HUDEP-2 (cell line): ENCODE results near the gene NEK1.
A peak's percentile ranks its signal among the peaks of the same experiment; 100 is the strongest.
"Not testable (repeated sequence)": the region's sequence is repeated elsewhere in the genome, so short reads cannot be mapped to it uniquely, and the experiment has no call there.

Experiments
- DNase-seq, 76 experiments: peaks; one replicate each; lab custom pipeline; 2025; ENCODE audit not compliant: unreplicated experiment in 76 of 76; lab: John Stamatoyannopoulos, UW

Gene NEK1

GRCh38 chr4:169603312-169603711 lies 9.1 kb downstream of the NEK1 start:
- no peak for DNase-seq

- no peak for DNase-seq
Measured at GRCh38 chr4:169601016-169601771, 11.2 kb downstream of the NEK1 start.

DNA sequence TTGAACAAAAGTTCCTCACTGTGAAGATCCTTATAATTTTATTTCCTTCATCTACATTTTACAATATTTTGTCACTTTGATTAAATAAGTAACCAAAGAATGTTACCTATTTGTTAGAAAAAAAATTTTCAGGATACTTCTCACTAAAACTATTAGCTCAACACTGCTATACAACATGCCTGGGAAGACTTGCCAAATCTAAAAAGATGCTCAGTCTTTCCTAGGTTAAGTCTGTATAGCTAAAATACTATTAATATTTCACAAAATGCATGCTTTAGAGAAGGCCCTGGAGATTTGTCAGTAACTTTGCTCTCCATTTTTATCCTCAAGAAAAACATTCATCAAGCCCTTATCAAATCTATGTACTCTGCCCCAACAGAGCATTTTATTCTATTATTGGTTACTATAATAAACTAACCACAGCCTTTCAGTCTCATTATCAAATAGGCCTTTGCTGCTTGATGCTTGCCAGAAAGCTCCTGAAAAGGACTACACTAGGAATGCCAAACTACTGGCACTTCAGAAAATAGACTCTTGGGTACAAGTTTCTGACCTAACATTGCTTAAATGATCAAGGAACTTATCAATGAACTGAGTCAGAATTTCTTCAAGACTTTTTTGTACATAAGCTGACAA lies 17.7 kb downstream of the NEK1 start:
- DNase-seq, result no peak

- DNase-seq, result no peak
Measured at GRCh38 chr4:169593050-169593560, 19.3 kb downstream of the NEK1 start.

- no peak for DNase-seq
Measured at GRCh38 chr4:169583563-169583962, 28.8 kb downstream of the NEK1 start.

DNA sequence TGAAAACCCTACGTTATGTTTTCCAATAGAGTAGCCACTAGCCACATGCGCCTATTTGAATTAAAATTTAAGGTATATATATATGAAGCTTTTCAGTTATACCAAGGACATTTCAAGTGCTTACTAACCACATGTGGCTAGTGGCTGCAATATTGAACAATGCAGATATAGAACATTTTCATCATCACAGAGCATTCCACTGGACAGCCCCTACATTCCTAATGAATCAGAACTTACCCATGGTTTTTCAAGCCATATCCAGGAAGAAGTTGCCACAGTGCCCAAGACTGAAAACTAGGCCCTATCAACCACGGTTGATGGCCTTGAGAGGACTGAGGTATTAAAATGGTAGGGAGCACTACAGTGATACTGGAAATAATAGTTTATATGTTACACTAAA lies 29.7 kb downstream of the NEK1 start:
- DNase-seq, result no peak

- DNase-seq, result no peak
Measured at GRCh38 chr4:169582203-169582602, 30.2 kb downstream of the NEK1 start.

GRCh38 chr4:169573889-169574288 lies 38.5 kb downstream of the NEK1 start:
- no peak for DNase-seq

DNA sequence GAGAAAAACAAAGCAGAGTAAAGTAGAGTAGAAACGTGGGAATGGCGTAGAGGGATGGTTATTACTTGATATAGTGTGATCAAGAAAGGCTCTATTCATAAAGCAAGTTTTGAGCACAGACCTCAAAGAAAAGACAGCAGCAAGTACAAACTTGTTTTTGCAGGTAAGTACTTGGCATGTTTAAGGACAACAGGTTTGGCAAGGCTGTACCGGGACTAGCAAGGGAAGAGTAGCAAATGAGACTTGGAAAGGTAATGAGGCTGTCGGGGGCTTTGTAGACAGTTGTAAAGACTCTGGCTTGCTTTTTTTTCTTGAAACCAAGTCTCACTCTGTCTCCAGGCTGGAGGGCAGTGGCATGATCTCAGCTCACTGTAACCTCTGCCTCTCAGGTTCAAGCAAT lies 40.9 kb downstream of the NEK1 start:
- no peak for DNase-seq

GRCh38 chr4:169571012-169571411 lies 41.4 kb downstream of the NEK1 start:
- not testable (repeated sequence) for DNase-seq

- DNase-seq, result not testable (repeated sequence)
Measured at GRCh38 chr4:169570266-169570665, 42.1 kb downstream of the NEK1 start.

GRCh38 chr4:169569188-169569587 lies 43.2 kb downstream of the NEK1 start:
- not testable (repeated sequence) for DNase-seq

DNA sequence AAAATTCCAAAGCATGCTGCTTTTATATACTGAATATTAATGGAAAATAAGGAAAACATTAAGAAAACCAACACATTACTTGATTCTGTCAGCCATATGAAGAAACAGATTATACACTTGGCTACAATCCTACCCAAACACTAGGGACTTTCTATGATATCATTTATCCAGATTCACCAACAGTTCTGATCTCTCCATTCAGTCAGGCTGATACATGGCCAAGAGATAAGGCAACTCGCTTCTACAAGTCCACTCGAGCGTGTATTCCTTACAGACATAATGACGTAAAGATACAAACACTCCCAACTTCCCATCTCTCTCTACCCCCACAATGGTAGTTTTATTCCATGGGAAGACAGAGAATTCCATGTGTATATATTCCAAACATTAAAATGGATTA lies 44.5 kb downstream of the NEK1 start:
- peak in 1 of 76 experiments; percentile 0 for DNase-seq

GRCh38 chr4:169566021-169566818 lies 46.2 kb downstream of the NEK1 start:
- DNase-seq, result peak in 29 of 76 experiments; percentile 0 to 46 (median 8)

DNA sequence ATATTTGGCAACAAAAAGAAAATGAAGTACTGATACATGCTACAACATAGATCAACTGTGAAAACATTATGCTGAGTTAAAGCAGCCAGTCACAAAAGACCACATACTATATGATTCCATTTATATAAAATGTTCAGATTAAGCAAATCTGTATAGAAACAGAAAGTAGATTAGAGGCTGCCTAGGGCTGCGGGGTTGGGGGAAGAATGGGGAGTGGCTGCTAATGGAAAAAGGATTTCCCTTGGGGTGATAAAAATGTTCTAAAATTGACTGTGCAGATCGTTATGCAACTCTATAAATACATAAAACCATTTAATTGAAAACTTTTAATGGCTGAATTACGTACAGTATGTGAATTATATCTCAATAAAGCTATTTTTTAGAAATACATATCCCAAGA lies 46.8 kb downstream of the NEK1 start:
- DNase-seq, result no peak

DNA sequence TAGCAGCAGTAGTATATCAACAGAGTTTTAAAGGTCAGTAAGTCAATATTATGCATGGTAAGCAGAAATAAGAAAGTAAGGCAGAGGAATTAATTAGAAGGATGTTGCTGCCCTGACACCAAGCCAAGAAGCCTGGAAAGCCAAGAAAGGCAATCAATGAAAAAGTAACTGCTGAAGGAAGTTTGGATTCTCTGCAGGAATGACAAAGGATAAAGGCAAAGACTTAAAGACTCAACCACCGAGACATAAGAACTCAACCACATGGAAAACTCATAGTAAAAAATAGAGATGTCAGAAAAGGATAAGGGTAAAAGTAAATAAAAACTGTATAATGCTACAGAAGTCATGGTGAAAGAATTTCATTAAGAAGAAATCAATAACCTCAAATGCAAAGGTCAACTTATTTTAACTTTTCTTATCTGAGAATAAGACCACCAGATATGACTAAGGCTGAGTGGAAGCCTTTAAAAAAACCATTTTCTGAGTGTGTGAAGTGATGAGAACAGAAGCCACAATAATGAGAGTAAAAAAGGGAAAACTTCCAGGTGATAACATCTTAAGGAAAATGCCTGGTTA lies 55.2 kb downstream of the NEK1 start:
- DNase-seq, result no peak

DNA sequence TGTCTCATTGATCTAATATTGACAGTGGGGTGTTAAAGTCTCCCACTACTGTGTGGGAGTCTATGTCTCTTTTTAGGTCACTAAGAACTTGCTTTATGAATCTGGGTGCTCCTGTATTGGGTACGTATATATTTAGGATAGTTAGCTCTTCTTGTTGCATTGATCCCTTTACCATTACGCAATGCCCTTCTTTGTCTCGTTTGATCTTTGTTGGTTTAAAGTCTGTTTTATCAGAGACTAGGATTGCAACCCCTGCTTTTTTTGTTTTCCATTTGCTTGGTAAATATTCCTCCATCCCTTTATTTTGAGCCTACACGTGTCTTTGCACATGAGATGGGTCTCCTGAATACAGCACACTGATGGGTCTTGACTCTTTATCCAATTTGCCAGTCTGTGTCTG lies 65.8 kb downstream of the NEK1 start:
- not testable (repeated sequence) for DNase-seq

GRCh38 chr4:169540774-169541173 lies 71.6 kb downstream of the NEK1 start:
- DNase-seq, result no peak

DNA sequence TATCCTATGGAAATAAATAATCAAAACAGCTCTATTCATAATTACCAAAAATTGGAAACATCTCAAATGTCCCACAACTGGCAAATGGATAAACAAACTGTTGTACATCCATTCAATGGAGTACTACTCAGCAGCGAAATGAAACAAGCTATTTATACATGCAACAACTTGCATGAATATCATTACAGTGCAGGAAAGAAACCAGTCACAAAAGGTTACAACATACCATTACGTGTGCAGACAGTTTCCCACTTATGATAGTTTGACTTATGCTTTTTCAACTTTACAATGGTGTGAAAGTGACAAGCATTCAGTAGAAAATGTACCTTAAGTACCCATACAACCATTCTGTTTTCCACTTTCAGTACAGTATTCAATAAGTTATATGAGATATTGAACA lies 82.3 kb downstream of the NEK1 start:
- no peak for DNase-seq

DNA sequence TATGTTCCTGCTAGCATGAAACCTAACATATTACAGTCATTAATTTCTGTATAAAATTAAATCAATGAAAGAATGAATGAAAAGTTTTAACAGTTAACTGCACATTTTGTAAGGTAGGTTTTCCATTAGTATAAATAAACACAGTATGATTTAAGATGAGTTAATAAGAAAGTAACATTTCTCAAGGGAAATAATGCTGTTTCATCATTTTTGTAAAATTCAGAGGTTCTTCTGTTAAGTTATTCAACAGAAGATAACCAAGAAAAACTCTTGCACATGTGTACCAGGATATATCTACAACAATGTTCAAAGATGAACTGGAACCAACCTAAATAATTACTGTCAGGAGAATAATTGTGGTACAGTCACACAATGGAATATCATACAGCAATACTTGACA lies 88.6 kb downstream of the NEK1 start:
- no peak for DNase-seq

GRCh38 chr4:169510617-169511016 lies 101.8 kb downstream of the NEK1 start:
- DNase-seq, result no peak
